ENCODE data around the gene CD83. TPM values are rescaled to one million over a fixed set of nuclear protein-coding genes. Genes with fewer than 3 reads are reported as not detected.

The CD83 gene
- total and polyA plus RNA-seq, 2 of the 8 experiments (the other 6 are each of a cell fraction or from before 2014, with no cell fraction given): 4.6 to 8.5 TPM

GRCh38 chr6:14083751-14084150 lies 33.8 kb upstream of the CD83 start:
- Histone ChIP-seq H3K79me2 (ENCODE audit: control insufficient read depth in 1 of 2, insufficient read depth in 2 of 2, low read length in 2 of 2) (no peaks in the 10 kb centered on the region), H3K4me2 (ENCODE audit: insufficient read depth in 1 of 2, low read depth in 2 of 2, low read length in 2 of 2) (no peak overlapping the region), H3K27me3 (replicated peaks in 1 of 4; ENCODE audit: control insufficient read depth in 3 of 4, extremely low read depth in 1 of 4, insufficient read depth in 3 of 4, low read length in 3 of 4) (no peaks in the 10 kb centered on the region), H2BK12ac (ENCODE audit: low read depth, low read length) (peak overlapping the region; percentile 84; the same call in 1 of the 2 replicates), H2BK120ac (replicated peaks; ENCODE audit: low read depth, low read length) (no peak overlapping the region), H2AFZ (ENCODE audit: low read length) (0 out of 2 replicates have a peak overlapping the region, but pooled peaks have one; percentile 39), H3K4ac (replicated peaks; ENCODE audit: insufficient read length, low read depth, low read length) (no peak overlapping the region), H4K8ac (ENCODE audit: extremely low read depth, insufficient read depth, low read length) (no peak overlapping the region), H4K20me1 (replicated peaks in 1 of 2; ENCODE audit: control insufficient read depth in 1 of 2, insufficient read depth in 2 of 2, low read length in 2 of 2) (no peaks in the 10 kb centered on the region), H4K91ac (replicated peaks; ENCODE audit: insufficient read length, low read length) (no peak overlapping the region), H3K79me1 (ENCODE audit: low read depth, low read length) (no peaks in the 10 kb centered on the region), H3K14ac (ENCODE audit: insufficient read length) (no peak overlapping the region), H3K4me1 (replicated peaks in 1 of 4; ENCODE audit: control insufficient read depth in 3 of 4, insufficient read depth in 4 of 4, low read length in 3 of 4) (peaks cover 0 to 6% (median 3%) of the 10 kb centered on the region in 4 experiments; a peak in 3 of 7 replicates), H3K23ac (ENCODE audit: insufficient read length) (no peak overlapping the region), H3K9ac (replicated peaks in 1 of 4; ENCODE audit: extremely low read depth in 1 of 4, low read depth in 3 of 4, low read length in 3 of 4) (no peak overlapping the region), H3K27ac (ENCODE audit: low read depth, low read length) (no peak overlapping the region), H3K56ac (replicated peaks; ENCODE audit: insufficient read length, low read depth, low read length) (no peak overlapping the region), H3K9me3 (ENCODE audit: insufficient read depth in 2 of 2, low read depth in 1 of 2, low read length in 1 of 2) (no peaks in the 10 kb centered on the region), H2BK20ac (ENCODE audit: low read length) (no peak overlapping the region), H3K36me3 (ENCODE audit: control insufficient read depth in 2 of 4, insufficient read depth in 4 of 4, low read length in 3 of 4) (no peaks in the 10 kb centered on the region), H2BK15ac (ENCODE audit: low read length) (no peak overlapping the region), H2BK5ac (ENCODE audit: low read depth, low read length) (no peak overlapping the region), H3K18ac (ENCODE audit: extremely low read depth, low read length) (no peak overlapping the region), H3K4me3 (ENCODE audit: extremely low read depth in 1 of 4, insufficient read depth in 2 of 4, low read depth in 3 of 4, low read length in 4 of 4) (no peak overlapping the region), H2AK5ac (ENCODE audit: low read depth, low read length) (no peak overlapping the region), H4K5ac (ENCODE audit: insufficient read length, low read depth, low read length) (no peak overlapping the region), H3K23me2 (ENCODE audit: low read depth, low read length) (peaks cover 2% of the 10 kb centered on the region; the same call in 1 of the 2 replicates)
- ChIA-PET CTCF (ENCODE audit: partially characterized antibody) (interaction anchor here (0.5 to 2.1 kb wide), 8 partner anchors 17 to 209 kb away, joined by 3 to 6 read pairs (median 3); no protein-coding TSS in a partner anchor), POLR2A (ENCODE audit: partially characterized antibody) (no interaction called here)
- 90% methylated on average over 3 of the region's 3 CpGs; no CpG with 5 or more reads in 1 of the 2 experiments for whole genome bisulfite sequencing, 2 experiments (ENCODE audit: extremely low coverage in 1 of 2, insufficient coverage in 1 of 2, insufficient read length in 1 of 2, insufficient replicate concordance in 2 of 2, low coverage in 1 of 2, low lambda C conversion rate in 2 of 2, missing lambda C conversion rate in 1 of 2)
- no peak for FAIRE-seq
- DNase-seq (ENCODE audit: low read depth in 1 of 2, low spot score in 2 of 2): no peak
- TF ChIP-seq RXRA (IDR thresholded peaks at IDR 0.05; ENCODE audit: insufficient read depth, low read depth, low read length): no peak
- TF ChIP-seq ZNF274 (IDR thresholded peaks at IDR 0.05; ENCODE audit: borderline replicate concordance, extremely low read depth, low read length): no peak
- no peak for TF ChIP-seq KDM5A (IDR thresholded peaks at IDR 0.05; ENCODE audit: low read length)
- no peak for TF ChIP-seq YY1 (IDR thresholded peaks at IDR 0.05; ENCODE audit: low read depth, low read length)
- no peak for TF ChIP-seq SP2 (IDR thresholded peaks at IDR 0.05; ENCODE audit: low read length)
- TF ChIP-seq PHF8 (conservative IDR thresholded peaks at IDR 0.05; ENCODE audit: low read depth, low read length): no peak
